Effector CD8-positive, alpha-beta T cell (primary cell): ENCODE results near the gene TOMM22.

ENCODE experiments used
- DNase-seq: peaks from one replicate; lab custom pipeline; 2025; lab: John Stamatoyannopoulos, UW

The TOMM22 gene

GRCh38 chr22:38733724-38734381 is 52.1 kb downstream of the TOMM22 start:
- DNase-seq, result no peak

DNA sequence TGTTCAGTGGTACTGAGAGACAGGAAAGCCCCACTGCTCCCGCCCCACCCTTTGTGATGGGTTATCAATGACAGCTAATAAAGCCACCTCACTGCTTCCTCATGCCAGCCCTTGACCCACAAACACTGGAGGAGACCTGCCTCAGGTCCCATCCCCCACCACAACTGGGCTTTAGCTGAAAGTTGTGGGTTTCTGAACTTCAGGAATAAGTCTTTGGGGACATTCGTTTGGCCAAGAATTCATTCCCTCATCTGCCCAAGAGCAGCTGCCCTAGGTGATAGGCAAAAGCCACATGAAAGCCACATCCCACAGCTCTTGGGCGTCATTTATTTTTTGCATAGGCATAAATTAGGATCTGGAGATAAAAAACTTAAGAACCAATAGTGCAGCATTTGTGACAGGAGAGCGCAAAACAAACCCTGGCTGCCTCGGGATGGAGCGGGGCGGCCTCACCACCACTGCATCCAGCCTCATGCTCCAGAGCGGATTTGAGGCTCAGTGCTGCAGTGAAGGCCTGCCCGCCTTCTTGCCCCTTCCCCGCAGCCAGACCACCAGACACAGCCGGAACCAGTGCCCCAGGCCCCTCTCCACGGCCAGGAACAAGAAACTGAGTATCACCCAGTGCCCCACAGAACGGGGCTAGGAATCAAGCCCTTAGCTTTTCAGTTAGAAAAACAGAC is 52.8 kb downstream of the TOMM22 start:
- no peak for DNase-seq
